D341Med (cell line): ENCODE data around the gene HS3ST3A1.
"Not testable (repeated sequence)": the region's sequence is repeated elsewhere in the genome, so short reads cannot be mapped to it uniquely, and the experiment has no call there.

Source experiments
- DNase-seq: peaks from one replicate; pipeline ENCODE4 v3.0.0; 2012; ENCODE audit warnings: low spot score

The HS3ST3A1 gene

GRCh38 chr17:13575922-13576419, 25.8 kb downstream of the HS3ST3A1 start:
- DNase-seq = no peak

- no peak for DNase-seq
These were observed 26.3 kb downstream of the HS3ST3A1 start for GRCh38 chr17:13575466-13575865.

DNA sequence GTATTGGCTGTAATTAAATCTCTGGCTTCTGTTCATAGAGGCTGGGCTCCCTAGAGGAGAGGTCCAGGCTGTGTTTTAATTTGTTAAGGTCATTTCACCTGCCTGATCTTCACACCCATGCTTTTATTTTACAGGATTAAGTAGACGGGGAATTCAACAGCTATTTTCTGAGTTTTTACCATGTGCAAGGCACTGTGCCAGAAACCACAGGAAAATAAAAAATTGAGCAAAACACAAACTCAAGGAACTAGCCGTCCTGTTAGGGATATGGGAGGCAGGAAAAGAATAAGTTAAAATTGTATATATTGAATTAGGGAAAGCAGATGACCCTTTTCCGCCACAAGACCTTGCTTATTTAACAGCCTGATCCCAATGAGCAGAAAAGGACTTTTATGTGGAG, 29.1 kb downstream of the HS3ST3A1 start:
- DNase-seq = no peak

- DNase-seq = no peak
These were observed 32.2 kb downstream of the HS3ST3A1 start for GRCh38 chr17:13569398-13570123.

DNA sequence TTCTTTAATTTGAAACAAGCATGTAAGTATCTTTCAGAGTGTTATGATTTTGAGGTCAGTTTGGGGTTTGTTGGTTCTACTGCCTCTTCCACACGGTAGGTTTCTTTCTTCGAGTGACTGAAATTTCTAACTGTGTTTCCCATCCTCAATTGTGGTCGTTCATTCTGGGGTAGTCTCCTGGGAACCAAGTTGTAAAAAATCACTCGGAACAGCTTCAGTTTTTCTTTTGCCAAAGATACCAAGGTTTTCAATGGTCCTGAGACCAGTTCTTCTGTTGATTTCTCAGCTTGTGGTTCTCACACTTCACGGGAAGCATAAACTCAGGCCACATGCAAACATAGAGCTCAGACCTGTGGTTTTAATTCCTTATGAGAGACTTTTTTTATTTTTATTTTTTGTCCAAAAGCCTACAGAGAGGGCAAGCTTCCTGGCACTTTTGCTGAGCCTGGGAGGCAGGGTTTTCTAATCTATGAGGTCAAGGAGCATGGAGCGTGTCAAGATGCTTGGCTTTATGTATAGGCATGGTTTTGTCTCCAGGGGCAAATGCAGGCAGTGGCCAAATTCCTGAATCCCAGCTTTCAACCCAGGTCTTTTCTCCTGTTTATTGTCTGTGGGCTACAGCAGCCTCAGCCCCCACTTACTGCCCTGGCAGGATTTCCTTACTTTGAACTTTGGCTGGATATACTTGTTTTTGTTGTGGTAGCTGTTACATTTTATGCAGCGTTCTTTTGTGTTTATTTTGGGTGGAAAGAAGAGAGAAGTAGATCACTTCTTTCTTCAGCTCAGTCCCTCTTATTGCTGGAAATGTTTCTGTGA, 32.9 kb downstream of the HS3ST3A1 start:
- no peak for DNase-seq

DNA sequence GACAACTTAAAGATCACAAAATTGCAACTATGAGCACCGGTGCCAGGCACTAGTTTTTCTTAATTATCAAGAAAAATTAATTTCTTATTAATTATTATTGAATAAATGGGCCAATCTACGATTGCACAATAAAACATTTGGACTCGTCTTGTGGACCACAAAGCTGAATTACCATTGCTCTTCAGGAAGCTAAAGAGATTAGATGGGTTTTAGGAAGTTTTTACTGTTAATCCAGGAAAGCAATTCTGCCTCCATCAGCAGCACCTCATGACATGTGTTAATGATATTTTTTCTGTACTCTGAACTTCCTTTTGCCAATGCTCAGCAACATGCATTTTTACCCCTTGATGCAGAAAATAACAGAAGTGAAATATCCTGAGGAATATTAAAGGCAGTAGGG, 37.9 kb downstream of the HS3ST3A1 start:
- DNase-seq = no peak

- no peak for DNase-seq
These were observed 39.4 kb downstream of the HS3ST3A1 start for GRCh38 chr17:13562271-13562800.

- DNase-seq = no peak
These were observed 40.0 kb downstream of the HS3ST3A1 start for GRCh38 chr17:13561606-13562270.

DNA sequence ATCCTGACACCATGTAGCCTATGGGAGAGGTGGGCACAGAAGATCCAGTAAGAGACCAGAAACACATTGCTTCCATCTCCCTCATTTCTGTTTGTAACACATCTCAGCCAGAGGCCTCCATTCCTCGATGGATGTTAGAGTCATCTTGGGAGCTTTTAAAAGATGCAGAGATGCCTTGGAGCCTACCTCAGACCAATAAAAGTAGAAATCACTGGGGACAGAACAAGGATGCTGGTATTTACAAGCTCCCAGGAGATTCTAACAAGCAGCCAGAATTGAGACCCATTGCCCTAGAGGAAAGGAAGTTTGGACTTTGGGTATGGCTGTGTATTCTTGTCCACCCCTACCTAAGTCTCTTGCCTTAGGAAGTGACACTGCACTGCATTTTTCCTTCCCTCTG, 40.8 kb downstream of the HS3ST3A1 start:
- DNase-seq = no peak

DNA sequence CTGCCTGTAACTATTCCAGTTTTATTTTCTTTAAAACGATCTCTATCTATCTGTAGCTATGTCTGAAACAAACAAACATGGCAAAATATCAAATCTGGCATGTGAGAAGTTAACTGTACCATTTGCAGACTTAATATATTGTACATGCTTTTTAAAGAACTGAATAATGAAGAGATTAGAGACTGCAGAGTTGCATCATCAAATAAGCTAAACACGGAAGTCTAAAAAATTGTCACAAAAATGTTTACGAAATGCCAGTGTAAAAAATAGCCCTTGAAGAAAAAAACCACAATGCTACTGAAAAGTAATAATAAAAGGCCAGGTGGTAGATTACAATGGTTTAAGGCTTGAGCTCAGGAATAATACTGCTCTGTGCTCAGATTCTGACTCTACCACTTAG, 43.1 kb downstream of the HS3ST3A1 start:
- no peak for DNase-seq

GRCh38 chr17:13557077-13557476, 44.7 kb downstream of the HS3ST3A1 start:
- no peak for DNase-seq

DNA sequence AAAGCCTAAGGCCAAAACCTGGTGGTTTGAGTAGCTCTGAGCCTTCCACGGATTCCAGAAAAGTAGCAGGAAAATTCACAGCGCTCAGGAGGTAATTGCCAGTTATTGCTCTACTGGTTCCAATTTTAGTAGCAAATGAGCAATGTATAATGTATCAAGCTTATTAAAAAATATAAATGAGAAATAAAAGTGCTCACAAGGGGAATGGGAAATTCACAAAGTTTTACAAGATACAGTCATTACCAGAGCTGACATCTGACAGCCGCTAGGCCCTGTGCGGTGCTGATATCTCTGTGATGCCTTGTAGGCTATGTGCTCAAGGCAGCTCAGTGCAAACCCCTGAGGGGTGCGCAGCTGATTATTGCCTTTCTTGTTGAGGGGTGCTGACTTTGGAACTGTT, 47.5 kb downstream of the HS3ST3A1 start:
- no peak for DNase-seq

DNA sequence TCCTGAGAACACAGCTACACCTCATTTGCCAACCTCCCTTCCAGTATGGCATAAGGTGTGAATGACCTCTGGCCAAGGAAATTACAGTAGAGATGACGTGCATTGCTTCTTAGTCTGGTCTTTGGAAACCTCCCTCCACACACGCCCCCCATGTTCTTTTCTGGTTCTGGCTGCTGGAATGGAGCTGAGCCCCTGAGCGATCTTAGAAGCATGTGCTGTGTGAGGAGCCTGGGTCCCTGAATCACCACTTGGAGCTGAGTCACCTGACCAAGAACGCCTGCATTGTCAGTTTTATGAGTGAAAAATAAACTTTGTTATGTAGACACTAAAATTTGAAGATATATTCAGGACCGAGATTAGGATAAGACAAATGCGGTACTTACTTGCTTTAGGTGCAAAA, 51.4 kb downstream of the HS3ST3A1 start:
- DNase-seq = no peak

DNA sequence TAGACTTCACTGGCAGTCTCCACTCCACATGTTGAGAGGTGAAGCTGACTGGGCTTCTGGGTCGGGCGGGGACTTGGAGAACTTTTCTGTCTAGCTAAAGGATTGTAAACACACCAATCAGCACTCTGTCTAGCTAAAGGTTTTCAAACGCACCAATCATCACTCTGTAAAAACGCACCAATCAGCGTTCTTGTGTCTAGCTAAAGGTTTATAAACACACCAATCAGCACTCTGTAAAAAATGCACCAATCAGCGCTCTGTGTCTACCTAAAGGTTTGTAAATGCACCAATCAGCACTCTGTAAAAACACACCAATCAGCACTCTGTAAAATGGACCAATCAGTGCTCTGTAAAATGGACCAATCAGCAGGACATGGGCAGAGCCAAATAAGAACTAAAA, 53.2 kb downstream of the HS3ST3A1 start:
- not testable (repeated sequence) for DNase-seq

- DNase-seq = no peak
These were observed 54.9 kb downstream of the HS3ST3A1 start for GRCh38 chr17:13546851-13547250.

- DNase-seq = no peak
These were observed 55.8 kb downstream of the HS3ST3A1 start for GRCh38 chr17:13545941-13546340.

GRCh38 chr17:13544765-13545164, 57.0 kb downstream of the HS3ST3A1 start:
- no peak for DNase-seq

DNA sequence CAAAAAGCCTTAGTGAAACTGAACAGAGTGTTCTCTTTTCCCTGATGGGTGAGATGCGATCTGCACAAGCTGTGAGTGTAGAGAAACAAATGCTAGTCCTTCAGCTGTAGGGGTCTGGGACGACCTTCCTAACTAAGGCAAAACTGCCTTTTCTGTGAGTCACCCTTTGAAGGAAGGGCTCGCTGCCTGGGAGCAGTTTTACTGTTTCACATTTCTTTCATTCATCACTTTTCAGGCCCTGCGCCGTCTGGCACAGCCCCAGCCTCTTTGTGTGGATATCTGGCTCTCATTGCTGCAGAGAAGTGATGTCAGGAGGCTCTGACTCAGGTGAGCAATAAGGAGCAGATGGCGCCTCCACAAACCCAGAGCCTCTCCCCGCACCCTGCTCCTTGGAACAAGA, 57.4 kb downstream of the HS3ST3A1 start:
- no peak for DNase-seq

DNA sequence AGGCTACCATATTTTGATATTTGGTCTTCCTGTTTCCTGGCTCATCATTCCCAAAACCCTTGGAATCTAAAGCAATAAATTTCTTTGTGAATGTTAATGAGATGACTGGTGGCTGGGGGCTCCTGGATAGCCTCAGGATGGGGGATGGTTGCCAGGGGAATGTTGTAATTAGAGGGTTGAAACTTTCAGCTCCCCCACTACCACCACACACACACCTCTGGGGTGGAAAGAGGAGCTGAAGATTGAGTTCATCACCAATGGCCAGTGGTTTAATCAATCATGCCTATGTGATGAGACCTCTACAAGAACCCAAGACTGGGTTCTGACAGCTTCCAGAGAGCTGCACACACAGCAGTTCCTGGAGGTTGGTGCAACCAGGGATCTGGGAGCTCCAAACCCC, 59.1 kb downstream of the HS3ST3A1 start:
- DNase-seq = no peak

DNA sequence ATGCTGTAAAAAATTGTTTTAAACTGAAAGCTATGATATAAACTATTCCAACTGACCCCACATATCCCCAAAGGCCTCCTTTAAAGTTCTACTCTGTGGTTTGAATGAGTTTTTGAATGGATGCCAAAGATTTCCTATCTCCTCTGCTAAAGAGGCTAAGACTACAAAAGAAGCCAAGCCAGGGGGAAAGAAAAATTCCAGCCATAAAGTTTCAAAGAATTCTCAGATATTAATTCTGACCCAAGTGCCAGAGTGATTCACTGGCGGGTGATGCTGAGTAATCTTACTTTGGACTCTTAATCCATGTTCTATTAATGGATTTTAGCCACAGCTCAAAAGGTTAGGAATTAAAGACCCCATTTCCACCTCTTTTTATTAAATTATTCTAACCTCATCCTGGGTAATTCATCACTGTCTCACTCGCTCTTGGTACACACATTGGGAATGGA, 60.7 kb downstream of the HS3ST3A1 start:
- DNase-seq = no peak

- DNase-seq = no peak
These were observed 61.2 kb downstream of the HS3ST3A1 start for GRCh38 chr17:13540546-13540945.

DNA sequence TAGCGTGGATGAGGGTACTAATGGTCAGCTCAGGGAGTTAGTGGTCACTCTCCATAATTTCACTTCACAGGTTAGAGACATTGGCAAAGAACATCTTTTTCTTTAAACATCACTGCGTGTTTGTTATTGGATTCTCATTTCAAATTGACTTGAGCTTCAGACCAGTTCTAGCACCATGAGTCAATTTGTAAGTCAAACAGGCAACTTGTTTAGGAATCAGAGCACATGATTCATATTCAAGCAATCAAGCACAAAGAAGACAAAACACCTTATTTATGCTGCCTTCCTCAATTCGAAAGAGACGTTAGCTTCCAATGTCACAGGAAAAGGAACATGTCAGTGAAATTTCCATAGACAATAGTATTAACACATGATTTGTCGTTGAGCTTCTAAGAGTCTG, 62.3 kb downstream of the HS3ST3A1 start:
- no peak for DNase-seq
